ENCODE results near the gene PDZD2.
"Not testable (repeated sequence)": the region's sequence is repeated elsewhere in the genome, so short reads cannot be mapped to it uniquely, and the experiment has no call there.

PDZD2 gene

GRCh38 chr5:31682025-31682424 lies 43.1 kb downstream of the PDZD2 start:
- H2AFZ ChIP-seq (ENCODE audit: low read depth, low read length) = no peak overlapping the region
- H3K36me3 ChIP-seq (replicated peaks; ENCODE audit: low read depth, low read length) = no peaks in the 10 kb centered on the region
- no peak overlapping the region for H3K9ac ChIP-seq (ENCODE audit: low read length)
- peaks cover 3% of the 10 kb centered on the region; the same call in 1 of the 2 replicates for H3K27me3 ChIP-seq (ENCODE audit: low read depth, low read length)
- no peak overlapping the region for H3K4me2 ChIP-seq (ENCODE audit: low read length)
- no peaks in the 10 kb centered on the region for H4K20me1 ChIP-seq (ENCODE audit: insufficient read depth, low read length)
- H3K27ac ChIP-seq (ENCODE audit: low read length) = no peak overlapping the region
- H3K4me3 ChIP-seq (ENCODE audit: low read length) = no peak overlapping the region
- no peaks in the 10 kb centered on the region for H3K79me2 ChIP-seq (ENCODE audit: low read length)
- H3K9me3 ChIP-seq (ENCODE audit: insufficient read depth, low read length) = no peaks in the 10 kb centered on the region
- TF ChIP-seq EZH2phosphoT487 (IDR thresholded peaks at IDR 0.05; ENCODE audit: low read depth) = no peak
- no peak for TF ChIP-seq CTCF (IDR thresholded peaks at IDR 0.05; ENCODE audit: low read depth, low read length)
- H3K4me1 ChIP-seq (ENCODE audit: low read length) = no peaks in the 10 kb centered on the region

GRCh38 chr5:31682851-31683250 lies 43.9 kb downstream of the PDZD2 start:
- Histone ChIP-seq H3K79me2 (ENCODE audit: low read length) (no peaks in the 10 kb centered on the region), H2AFZ (ENCODE audit: low read depth, low read length) (no peak overlapping the region), H3K9ac (ENCODE audit: low read length) (no peak overlapping the region), H3K4me3 (ENCODE audit: low read length) (no peak overlapping the region), H3K9me3 (ENCODE audit: insufficient read depth, low read length) (no peaks in the 10 kb centered on the region), H3K4me1 (ENCODE audit: low read length) (no peaks in the 10 kb centered on the region), H3K27ac (ENCODE audit: low read length) (no peak overlapping the region), H4K20me1 (ENCODE audit: insufficient read depth, low read length) (no peaks in the 10 kb centered on the region), H3K4me2 (ENCODE audit: low read length) (no peak overlapping the region), H3K36me3 (replicated peaks; ENCODE audit: low read depth, low read length) (no peaks in the 10 kb centered on the region), H3K27me3 (ENCODE audit: low read depth, low read length) (peaks cover 3% of the 10 kb centered on the region; the same call in 1 of the 2 replicates)
- no peak for TF ChIP-seq CTCF (IDR thresholded peaks at IDR 0.05; ENCODE audit: low read depth, low read length)
- no peak for TF ChIP-seq EZH2phosphoT487 (IDR thresholded peaks at IDR 0.05; ENCODE audit: low read depth)

- TF ChIP-seq EZH2phosphoT487 (IDR thresholded peaks at IDR 0.05; ENCODE audit: low read depth) = no peak
- TF ChIP-seq CTCF (IDR thresholded peaks at IDR 0.05; ENCODE audit: low read depth, low read length) = no peak
These were observed 49.7 kb downstream of the PDZD2 start for GRCh38 chr5:31688515-31689092.

GRCh38 chr5:31691408-31691807 lies 52.5 kb downstream of the PDZD2 start:
- not testable (repeated sequence) for H3K9ac ChIP-seq (ENCODE audit: low read length); H3K9me3 ChIP-seq (ENCODE audit: insufficient read depth, low read length); H4K20me1 ChIP-seq (ENCODE audit: insufficient read depth, low read length); H3K79me2 ChIP-seq (ENCODE audit: low read length); H3K27me3 ChIP-seq (ENCODE audit: low read depth, low read length); H3K27ac ChIP-seq (ENCODE audit: low read length); H3K36me3 ChIP-seq (replicated peaks; ENCODE audit: low read depth, low read length); H3K4me3 ChIP-seq (ENCODE audit: low read length); H3K4me1 ChIP-seq (ENCODE audit: low read length); H3K4me2 ChIP-seq (ENCODE audit: low read length); H2AFZ ChIP-seq (ENCODE audit: low read depth, low read length)

More at GRCh38 chr5:31688515-31689092, 49.7 kb downstream of the PDZD2 start:
- Histone ChIP-seq H3K27me3 (ENCODE audit: low read depth, low read length) (peaks cover 3% of the 10 kb centered on the region; the same call in 1 of the 2 replicates), H3K9me3 (ENCODE audit: insufficient read depth, low read length) (no peaks in the 10 kb centered on the region), H3K4me1 (ENCODE audit: low read length) (no peaks in the 10 kb centered on the region), H2AFZ (ENCODE audit: low read depth, low read length) (no peak overlapping the region), H3K9ac (ENCODE audit: low read length) (no peak overlapping the region), H3K27ac (ENCODE audit: low read length) (no peak overlapping the region), H3K36me3 (replicated peaks; ENCODE audit: low read depth, low read length) (no peaks in the 10 kb centered on the region), H3K4me3 (ENCODE audit: low read length) (no peak overlapping the region), H3K79me2 (ENCODE audit: low read length) (no peaks in the 10 kb centered on the region), H3K4me2 (ENCODE audit: low read length) (no peak overlapping the region), H4K20me1 (ENCODE audit: insufficient read depth, low read length) (no peaks in the 10 kb centered on the region)

Measured in OCI-LY3 (cell line).